ENCODE data around the gene KPNA2.

Gene KPNA2

DNA sequence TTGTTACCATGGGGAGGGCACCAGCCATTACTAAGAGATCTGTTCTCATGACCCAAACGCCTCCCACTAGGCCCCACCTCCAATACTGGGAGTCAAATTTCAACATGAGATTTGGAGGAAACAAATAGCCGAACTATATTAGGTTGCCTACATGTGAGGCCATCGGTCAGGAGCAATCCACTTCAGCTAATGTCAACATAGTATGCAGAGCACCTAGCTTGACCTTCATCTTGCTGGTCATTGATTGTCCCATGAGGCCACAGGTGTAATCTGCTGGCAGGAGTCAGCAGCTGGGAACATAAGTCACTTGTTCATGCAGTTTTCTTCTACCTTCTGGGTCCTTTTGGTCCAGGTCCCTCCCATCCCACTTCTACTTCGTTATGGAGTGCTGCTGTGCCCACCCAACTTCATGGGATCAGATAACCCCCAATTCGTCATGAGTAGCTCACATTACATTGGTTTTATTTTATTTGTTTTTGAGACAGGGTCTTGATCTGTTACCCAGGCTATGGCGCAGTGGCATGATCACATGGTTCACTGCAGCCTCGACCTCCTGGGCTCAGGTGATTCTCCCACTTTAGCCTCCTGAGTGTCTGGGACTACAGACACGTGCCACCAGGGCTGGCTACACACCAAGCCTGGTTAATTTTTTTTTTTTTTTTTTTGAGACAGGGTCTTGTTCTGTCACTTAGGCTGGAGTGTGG is 5.9 kb upstream of the KPNA2 start:
- H3F3A ChIP-seq (ENCODE audit: insufficient read depth, low read length): no peaks in the 10 kb centered on the region
- DNase-seq: no peak
- H3K79me2 ChIP-seq (ENCODE audit: low read length): no peaks in the 10 kb centered on the region
- H3K4me1 ChIP-seq (ENCODE audit: low read length): peaks cover 3% of the 10 kb centered on the region; the same call in 1 of the 2 replicates
- no peaks in the 10 kb centered on the region for H3K27me3 ChIP-seq (replicated peaks; ENCODE audit: insufficient read depth, low read length)
- no peaks in the 10 kb centered on the region for H3K36me3 ChIP-seq (replicated peaks; ENCODE audit: insufficient read depth, low read length)
- H3K9me2 ChIP-seq (replicated peaks; ENCODE audit: insufficient read depth, low read length): no peaks in the 10 kb centered on the region
- TF ChIP-seq EZH2 (optimal IDR thresholded peaks at IDR 0.05; ENCODE audit: low read depth, low read length): no peak
- no peak for TF ChIP-seq EZH2phosphoT487 (IDR thresholded peaks at IDR 0.05; ENCODE audit: low read length)
- TF ChIP-seq, protein P1, sequence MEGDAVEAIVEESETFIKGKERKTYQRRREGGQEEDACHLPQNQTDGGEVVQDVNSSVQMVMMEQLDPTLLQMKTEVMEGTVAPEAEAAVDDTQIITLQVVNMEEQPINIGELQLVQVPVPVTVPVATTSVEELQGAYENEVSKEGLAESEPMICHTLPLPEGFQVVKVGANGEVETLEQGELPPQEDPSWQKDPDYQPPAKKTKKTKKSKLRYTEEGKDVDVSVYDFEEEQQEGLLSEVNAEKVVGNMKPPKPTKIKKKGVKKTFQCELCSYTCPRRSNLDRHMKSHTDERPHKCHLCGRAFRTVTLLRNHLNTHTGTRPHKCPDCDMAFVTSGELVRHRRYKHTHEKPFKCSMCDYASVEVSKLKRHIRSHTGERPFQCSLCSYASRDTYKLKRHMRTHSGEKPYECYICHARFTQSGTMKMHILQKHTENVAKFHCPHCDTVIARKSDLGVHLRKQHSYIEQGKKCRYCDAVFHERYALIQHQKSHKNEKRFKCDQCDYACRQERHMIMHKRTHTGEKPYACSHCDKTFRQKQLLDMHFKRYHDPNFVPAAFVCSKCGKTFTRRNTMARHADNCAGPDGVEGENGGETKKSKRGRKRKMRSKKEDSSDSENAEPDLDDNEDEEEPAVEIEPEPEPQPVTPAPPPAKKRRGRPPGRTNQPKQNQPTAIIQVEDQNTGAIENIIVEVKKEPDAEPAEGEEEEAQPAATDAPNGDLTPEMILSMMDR (IDR thresholded peaks at IDR 0.05; ENCODE audit: low read length): no peak
- no peak overlapping the region for H3K4me2 ChIP-seq (ENCODE audit: low read depth, low read length)
- H3K9me3 ChIP-seq (replicated peaks; ENCODE audit: insufficient read depth, low read length): no peaks in the 10 kb centered on the region
- H3K4me3 ChIP-seq (ENCODE audit: low read length): no peak overlapping the region
- H4K20me1 ChIP-seq (ENCODE audit: insufficient read depth, low read length): no peaks in the 10 kb centered on the region
- no peak overlapping the region for H3K27ac ChIP-seq (ENCODE audit: low read length)
- no peak overlapping the region for H3K9ac ChIP-seq (ENCODE audit: low read length)
- no peak overlapping the region for H2AFZ ChIP-seq (ENCODE audit: low read length)

DNA sequence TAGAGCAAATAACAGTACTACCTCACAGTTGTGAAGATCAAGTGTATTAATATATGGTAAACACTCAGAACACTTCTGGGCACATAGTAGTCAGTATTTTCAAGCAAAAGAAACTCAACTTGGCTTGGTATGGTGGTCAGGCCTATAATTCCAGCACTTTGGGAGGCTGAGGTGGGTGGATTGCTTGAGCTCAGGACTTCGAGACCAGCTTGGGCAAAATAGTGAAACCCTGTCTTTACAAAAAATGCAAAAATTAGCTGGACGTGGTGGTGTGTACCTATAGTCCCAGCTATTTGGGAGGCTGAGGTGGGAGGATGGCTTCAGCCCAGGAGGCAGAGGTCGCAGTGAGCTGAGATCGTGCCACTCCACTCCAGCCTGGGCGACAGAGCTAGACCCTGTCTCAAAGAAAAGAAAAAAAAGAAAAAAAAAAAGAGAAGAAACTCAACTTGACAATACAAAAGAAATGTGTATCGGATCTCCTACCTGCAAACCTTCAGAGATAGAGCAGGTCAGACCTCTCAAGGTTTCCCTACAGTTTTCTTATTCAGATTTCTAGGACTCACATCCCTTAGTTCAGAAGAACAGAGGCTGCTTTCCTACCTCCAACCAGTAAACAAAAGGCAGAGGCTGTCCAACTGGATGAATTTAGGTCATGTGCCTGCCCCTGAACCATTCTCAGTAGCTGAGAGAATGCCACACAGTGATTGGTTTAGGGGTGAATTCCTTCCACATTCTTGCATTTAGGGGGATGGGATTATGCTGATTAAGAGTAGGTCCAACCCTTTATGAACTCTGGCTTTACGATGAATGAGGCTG is 1.7 kb upstream of the KPNA2 start:
- Histone ChIP-seq H3K9me2 (replicated peaks; ENCODE audit: insufficient read depth, low read length) (no peaks in the 10 kb centered on the region), H3K27ac (ENCODE audit: low read length) (no peak overlapping the region), H2AFZ (ENCODE audit: low read length) (peak overlapping the region; percentile 36; the same call in 1 of the 2 replicates), H3K36me3 (replicated peaks; ENCODE audit: insufficient read depth, low read length) (peaks cover 6% of the 10 kb centered on the region), H3K4me2 (ENCODE audit: low read depth, low read length) (no peak overlapping the region), H3K4me1 (ENCODE audit: low read length) (peaks cover 14% of the 10 kb centered on the region), H3K27me3 (replicated peaks; ENCODE audit: insufficient read depth, low read length) (no peaks in the 10 kb centered on the region), H3K9ac (ENCODE audit: low read length) (no peak overlapping the region), H3K9me3 (replicated peaks; ENCODE audit: insufficient read depth, low read length) (no peaks in the 10 kb centered on the region), H3K4me3 (ENCODE audit: low read length) (no peak overlapping the region), H4K20me1 (ENCODE audit: insufficient read depth, low read length) (no peaks in the 10 kb centered on the region), H3K79me2 (ENCODE audit: low read length) (peaks cover 34% of the 10 kb centered on the region), H3F3A (ENCODE audit: insufficient read depth, low read length) (no peaks in the 10 kb centered on the region)
- TF ChIP-seq, protein P1 (IDR thresholded peaks at IDR 0.05; ENCODE audit: low read length): no peak
- no peak for DNase-seq

DNA sequence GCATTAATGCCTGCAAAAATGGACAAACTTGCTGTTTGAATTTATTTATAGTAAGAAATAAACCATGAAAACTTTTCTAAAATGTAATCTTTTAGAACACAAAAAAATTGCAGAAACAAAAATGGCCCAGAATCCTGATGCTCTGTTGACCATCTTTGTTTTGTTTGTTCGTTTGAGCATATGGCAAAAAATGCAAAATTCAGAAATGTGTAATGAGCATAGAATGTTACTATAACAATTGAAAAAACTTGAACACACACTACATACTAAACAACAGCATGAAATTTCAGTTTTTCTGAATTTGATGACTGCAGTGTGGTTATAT is 1.1 kb upstream of the KPNA2 start:
- Histone ChIP-seq H3K4me1 (ENCODE audit: low read length) (peaks cover 14% of the 10 kb centered on the region), H3K9ac (ENCODE audit: low read length) (no peak overlapping the region), H3K27me3 (replicated peaks; ENCODE audit: insufficient read depth, low read length) (no peaks in the 10 kb centered on the region), H4K20me1 (ENCODE audit: insufficient read depth, low read length) (no peaks in the 10 kb centered on the region), H3K9me3 (replicated peaks; ENCODE audit: insufficient read depth, low read length) (no peaks in the 10 kb centered on the region), H3K79me2 (ENCODE audit: low read length) (peaks cover 38% of the 10 kb centered on the region), H3F3A (ENCODE audit: insufficient read depth, low read length) (no peaks in the 10 kb centered on the region), H3K4me3 (ENCODE audit: low read length) (no peak overlapping the region), H2AFZ (ENCODE audit: low read length) (no peak overlapping the region), H3K4me2 (ENCODE audit: low read depth, low read length) (peak overlapping the region; percentile 60; the same call in 1 of the 2 replicates), H3K36me3 (replicated peaks; ENCODE audit: insufficient read depth, low read length) (peaks cover 11% of the 10 kb centered on the region), H3K27ac (ENCODE audit: low read length) (no peak overlapping the region), H3K9me2 (replicated peaks; ENCODE audit: insufficient read depth, low read length) (no peaks in the 10 kb centered on the region)
- no peak for DNase-seq
- TF ChIP-seq EZH2phosphoT487 (IDR thresholded peaks at IDR 0.05; ENCODE audit: low read length) (no peak), EZH2 (optimal IDR thresholded peaks at IDR 0.05; ENCODE audit: low read depth, low read length) (no peak)
- TF ChIP-seq, protein P1 (IDR thresholded peaks at IDR 0.05; ENCODE audit: low read length): no peak

Measured in MM.1S (cell line).